Measurements from ENCODE around the gene CFL2.

The CFL2 gene

GRCh38 chr14:34711796-34712712 is 2.3 kb downstream of the CFL2 start:
- H3K9ac ChIP-seq (ENCODE audit: low read depth, low read length, poor library complexity, severe bottlenecking), result peak overlapping the region; percentile 9
- peaks cover 29% of the 10 kb centered on the region for H3K79me2 ChIP-seq (ENCODE audit: insufficient read depth, low read length)
- no peaks in the 10 kb centered on the region for H3K9me2 ChIP-seq (replicated peaks; ENCODE audit: low read depth, low read length)
- H3K9me3 ChIP-seq (ENCODE audit: insufficient read depth, low read depth, low read length), result no peaks in the 10 kb centered on the region
- H3K27me3 ChIP-seq (ENCODE audit: insufficient read depth, low read length, poor library complexity, severe bottlenecking), result no peaks in the 10 kb centered on the region
- peaks cover 13% of the 10 kb centered on the region for H3F3A ChIP-seq (ENCODE audit: low read depth)
- TF ChIP-seq EZH2phosphoT487 (IDR thresholded peaks at IDR 0.05; ENCODE audit: borderline replicate concordance), result no peak
- no peak for TF ChIP-seq CTCF (conservative IDR thresholded peaks at IDR 0.05; ENCODE audit: low read length)
- peaks cover 29% of the 10 kb centered on the region for H3K4me1 ChIP-seq (ENCODE audit: insufficient read depth, low read length, poor library complexity, severe bottlenecking)
- peak overlapping the region; percentile 94 for H3K4me3 ChIP-seq (ENCODE audit: low read length, poor library complexity, severe bottlenecking)
- H3K4me2 ChIP-seq (ENCODE audit: low read depth, low read length, poor library complexity, severe bottlenecking), result peak overlapping the region; percentile 94
- no peaks in the 10 kb centered on the region for H3K36me3 ChIP-seq (ENCODE audit: insufficient read depth, low read length)
- H4K20me1 ChIP-seq (ENCODE audit: insufficient read depth, low read length, poor library complexity, severe bottlenecking), result no peaks in the 10 kb centered on the region
- H2AFZ ChIP-seq (ENCODE audit: low read length), result no peak overlapping the region

- Histone ChIP-seq H3K4me1 (ENCODE audit: insufficient read depth, low read length, poor library complexity, severe bottlenecking) (peaks cover 29% of the 10 kb centered on the region), H3K36me3 (ENCODE audit: insufficient read depth, low read length) (no peaks in the 10 kb centered on the region), H3K4me3 (ENCODE audit: low read length, poor library complexity, severe bottlenecking) (no peak overlapping the region), H3K9me3 (ENCODE audit: insufficient read depth, low read depth, low read length) (no peaks in the 10 kb centered on the region), H4K20me1 (ENCODE audit: insufficient read depth, low read length, poor library complexity, severe bottlenecking) (no peaks in the 10 kb centered on the region), H3K4me2 (ENCODE audit: low read depth, low read length, poor library complexity, severe bottlenecking) (peak overlapping the region; percentile 94), H2AFZ (ENCODE audit: low read length) (no peak overlapping the region), H3K79me2 (ENCODE audit: insufficient read depth, low read length) (peaks cover 29% of the 10 kb centered on the region), H3K27me3 (ENCODE audit: insufficient read depth, low read length, poor library complexity, severe bottlenecking) (no peaks in the 10 kb centered on the region), H3F3A (ENCODE audit: low read depth) (peaks cover 13% of the 10 kb centered on the region), H3K9me2 (replicated peaks; ENCODE audit: low read depth, low read length) (no peaks in the 10 kb centered on the region), H3K9ac (ENCODE audit: low read depth, low read length, poor library complexity, severe bottlenecking) (no peak overlapping the region)
- TF ChIP-seq EZH2phosphoT487 (IDR thresholded peaks at IDR 0.05; ENCODE audit: borderline replicate concordance) (no peak), CTCF (conservative IDR thresholded peaks at IDR 0.05; ENCODE audit: low read length) (no peak)
Measured at GRCh38 chr14:34711169-34711568, 3.2 kb downstream of the CFL2 start.

GRCh38 chr14:34710744-34711143 is 3.6 kb downstream of the CFL2 start:
- Histone ChIP-seq H4K20me1 (ENCODE audit: insufficient read depth, low read length, poor library complexity, severe bottlenecking) (no peaks in the 10 kb centered on the region), H3K27me3 (ENCODE audit: insufficient read depth, low read length, poor library complexity, severe bottlenecking) (no peaks in the 10 kb centered on the region), H3K9ac (ENCODE audit: low read depth, low read length, poor library complexity, severe bottlenecking) (no peak overlapping the region), H3K9me2 (replicated peaks; ENCODE audit: low read depth, low read length) (no peaks in the 10 kb centered on the region), H3K79me2 (ENCODE audit: insufficient read depth, low read length) (peaks cover 29% of the 10 kb centered on the region), H3K9me3 (ENCODE audit: insufficient read depth, low read depth, low read length) (no peaks in the 10 kb centered on the region), H3K4me3 (ENCODE audit: low read length, poor library complexity, severe bottlenecking) (no peak overlapping the region), H3K36me3 (ENCODE audit: insufficient read depth, low read length) (no peaks in the 10 kb centered on the region), H3K4me2 (ENCODE audit: low read depth, low read length, poor library complexity, severe bottlenecking) (peak overlapping the region; percentile 94), H3F3A (ENCODE audit: low read depth) (peaks cover 9% of the 10 kb centered on the region), H3K4me1 (ENCODE audit: insufficient read depth, low read length, poor library complexity, severe bottlenecking) (peaks cover 25% of the 10 kb centered on the region), H2AFZ (ENCODE audit: low read length) (no peak overlapping the region)
- TF ChIP-seq EZH2phosphoT487 (IDR thresholded peaks at IDR 0.05; ENCODE audit: borderline replicate concordance) (no peak), CTCF (conservative IDR thresholded peaks at IDR 0.05; ENCODE audit: low read length) (no peak)
